DMS79 (cell line): ENCODE results near the gene MAD1L1.
A peak's percentile ranks its signal among the peaks of the same experiment; 100 is the strongest.

Source experiments
- DNase-seq: peaks from one replicate; lab custom pipeline; 2025; lab: John Stamatoyannopoulos, UW

MAD1L1 gene

GRCh38 chr7:2029936-2030335 lies 202.8 kb downstream of the MAD1L1 start:
- no peak for DNase-seq

GRCh38 chr7:2029211-2029905 lies 203.4 kb downstream of the MAD1L1 start:
- peak; percentile 28 for DNase-seq

GRCh38 chr7:2028733-2029132 lies 204.0 kb downstream of the MAD1L1 start:
- no peak for DNase-seq

- DNase-seq: no peak
Observed at GRCh38 chr7:2025188-2025587, 207.6 kb downstream of the MAD1L1 start.

GRCh38 chr7:2024567-2024918 lies 208.2 kb downstream of the MAD1L1 start:
- DNase-seq: no peak

GRCh38 chr7:2023877-2024566 lies 208.7 kb downstream of the MAD1L1 start:
- no peak for DNase-seq

- DNase-seq: no peak
Observed at GRCh38 chr7:2022737-2023250, 210.0 kb downstream of the MAD1L1 start.

GRCh38 chr7:2022021-2022409 lies 210.7 kb downstream of the MAD1L1 start:
- DNase-seq: no peak

GRCh38 chr7:2019711-2020511 lies 212.8 kb downstream of the MAD1L1 start:
- DNase-seq: no peak

- no peak for DNase-seq
Observed at GRCh38 chr7:2019461-2019710, 213.4 kb downstream of the MAD1L1 start.

GRCh38 chr7:2018569-2019460 lies 213.9 kb downstream of the MAD1L1 start:
- no peak for DNase-seq

GRCh38 chr7:2017914-2018568 lies 214.7 kb downstream of the MAD1L1 start:
- DNase-seq: no peak

- no peak for DNase-seq
Observed at GRCh38 chr7:2017481-2017891, 215.3 kb downstream of the MAD1L1 start.

- no peak for DNase-seq
Observed at GRCh38 chr7:2016761-2017480, 215.8 kb downstream of the MAD1L1 start.

- DNase-seq: no peak
Observed at GRCh38 chr7:2016021-2016631, 216.6 kb downstream of the MAD1L1 start.

GRCh38 chr7:2015251-2015871 lies 217.4 kb downstream of the MAD1L1 start:
- DNase-seq: no peak

- DNase-seq: no peak
Observed at GRCh38 chr7:2014391-2015241, 218.1 kb downstream of the MAD1L1 start.

GRCh38 chr7:2013381-2014311 lies 219.1 kb downstream of the MAD1L1 start:
- DNase-seq: no peak
